SK-N-SH treated with all-trans-retinoic acid at 6 μM for 48 hours (cell line): ENCODE data around the gene SH3BP4.

ENCODE experiments used
- ATAC-seq: fragments of 200-7000 bp; cut with Tn5 transposase; 3 replicates; pipeline ENCODE4 v1.9.1; 2020; ENCODE audit warnings: mild to moderate bottlenecking, moderate library complexity
- ARNTL ChIP-seq: fragments of 450-650 bp; formaldehyde crosslinking; IDR thresholded peaks from 2 replicates; pipeline ENCODE4 v1.5.0; 2020; ENCODE audit warnings: low read depth, mild to moderate bottlenecking, moderate library complexity, borderline replicate concordance
- CREB5 ChIP-seq: fragments of 250-450 bp; sonication (Bioruptor Pico); IDR thresholded peaks from 2 replicates; pipeline ENCODE4 v1.5.1; 2020; ENCODE audit warnings: low read depth, mild to moderate bottlenecking, moderate library complexity
- CSDC2 ChIP-seq: fragments of 250-450 bp; sonication (Bioruptor Pico); IDR thresholded peaks from 2 replicates; pipeline ENCODE4 v1.5.0; 2020; ENCODE audit warnings: mild to moderate bottlenecking, moderate library complexity
- ESRRG ChIP-seq: fragments of 250-450 bp; sonication (Bioruptor Pico); IDR thresholded peaks from 2 replicates; pipeline ENCODE4 v1.6.1; 2021; ENCODE audit warnings: mild to moderate bottlenecking
- GLIS3 ChIP-seq: fragments of 250-450 bp; sonication (Bioruptor Pico); IDR thresholded peaks from 2 replicates; pipeline ENCODE4 v1.5.0; 2020; ENCODE audit warnings: mild to moderate bottlenecking, moderate library complexity
- ISL1 ChIP-seq: fragments of 250-450 bp; sonication (Bioruptor Pico); IDR thresholded peaks from 2 replicates; pipeline ENCODE4 v2.1.2; 2022; ENCODE audit warnings: mild to moderate bottlenecking, moderate library complexity
- PATZ1 ChIP-seq: fragments of 250-450 bp; sonication (Bioruptor Pico); IDR thresholded peaks from 2 replicates; pipeline ENCODE4 v1.8.0; 2020; ENCODE audit warnings: mild to moderate bottlenecking, moderate library complexity, borderline replicate concordance
- PPARA ChIP-seq: fragments of 250-450 bp; sonication (Bioruptor Pico); IDR thresholded peaks from 2 replicates; pipeline ENCODE4 v1.5.0; 2020; ENCODE audit warnings: mild to moderate bottlenecking, borderline replicate concordance
- TOX ChIP-seq: fragments of 250-450 bp; sonication (Bioruptor Pico); IDR thresholded peaks from 2 replicates; pipeline ENCODE4 v1.8.0; 2021; ENCODE audit warnings: mild to moderate bottlenecking, moderate library complexity, borderline replicate concordance
- TSHZ2 ChIP-seq: fragments of 250-450 bp; sonication (Bioruptor Pico); IDR thresholded peaks from 2 replicates; pipeline ENCODE4 v1.5.0; 2020; ENCODE audit warnings: mild to moderate bottlenecking, moderate library complexity
- ZFP3 ChIP-seq: fragments of 250-450 bp; sonication (Bioruptor Pico); IDR thresholded peaks from 2 replicates; pipeline ENCODE4 v1.5.0; 2020; ENCODE audit warnings: mild to moderate bottlenecking, moderate library complexity
- ZNF565 ChIP-seq: fragments of 450-650 bp; formaldehyde crosslinking; conservative IDR thresholded peaks from 2 replicates; pipeline ENCODE4 v1.5.0; 2020; ENCODE audit warnings: low read depth, mild to moderate bottlenecking, moderate library complexity
- ZNF70 ChIP-seq: fragments of 450-650 bp; formaldehyde crosslinking; IDR thresholded peaks from 2 replicates; pipeline ENCODE4 v1.5.0; 2020; ENCODE audit warnings: mild to moderate bottlenecking, moderate library complexity
- ZNF8 ChIP-seq: fragments of 450-650 bp; formaldehyde crosslinking; IDR thresholded peaks from 2 replicates; pipeline ENCODE4 v1.5.0; 2020; ENCODE audit warnings: mild to moderate bottlenecking, moderate library complexity

The SH3BP4 gene

DNA sequence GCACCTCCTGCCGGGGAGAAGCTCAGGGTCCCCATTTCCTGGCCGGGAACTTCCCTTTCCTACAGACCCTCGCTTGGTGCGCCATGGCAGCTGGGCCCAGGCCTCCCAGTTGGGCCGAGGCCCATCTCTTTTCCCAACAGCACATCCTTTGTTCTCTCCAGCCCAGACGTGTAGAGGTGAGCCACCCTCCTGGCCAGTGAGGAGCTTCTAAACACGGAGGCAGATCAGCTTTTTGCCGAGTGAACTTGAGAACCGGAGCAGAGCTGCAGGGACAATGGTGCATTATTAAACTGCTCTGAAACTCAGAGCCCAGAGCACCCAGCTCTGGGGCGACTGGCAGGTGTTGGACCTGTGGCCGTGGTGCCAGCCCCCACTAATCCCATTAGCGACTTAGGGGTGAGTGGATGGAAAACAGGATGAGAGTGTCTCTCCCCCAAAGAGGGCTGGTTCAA is 25.4 kb downstream of the SH3BP4 start:
- no peak for TF ChIP-seq ARNTL (CRISPR knock-in tag)
- TF ChIP-seq ZNF8 (CRISPR knock-in tag) = no peak
- TF ChIP-seq TOX (CRISPR knock-in tag) = no peak
- TF ChIP-seq GLIS3 (CRISPR knock-in tag) = no peak
- TF ChIP-seq ZFP3 (CRISPR knock-in tag) = no peak
- TF ChIP-seq CREB5 = no peak
- TF ChIP-seq TSHZ2 (CRISPR knock-in tag) = no peak
- TF ChIP-seq CSDC2 = no peak
- ATAC-seq = no peak

DNA sequence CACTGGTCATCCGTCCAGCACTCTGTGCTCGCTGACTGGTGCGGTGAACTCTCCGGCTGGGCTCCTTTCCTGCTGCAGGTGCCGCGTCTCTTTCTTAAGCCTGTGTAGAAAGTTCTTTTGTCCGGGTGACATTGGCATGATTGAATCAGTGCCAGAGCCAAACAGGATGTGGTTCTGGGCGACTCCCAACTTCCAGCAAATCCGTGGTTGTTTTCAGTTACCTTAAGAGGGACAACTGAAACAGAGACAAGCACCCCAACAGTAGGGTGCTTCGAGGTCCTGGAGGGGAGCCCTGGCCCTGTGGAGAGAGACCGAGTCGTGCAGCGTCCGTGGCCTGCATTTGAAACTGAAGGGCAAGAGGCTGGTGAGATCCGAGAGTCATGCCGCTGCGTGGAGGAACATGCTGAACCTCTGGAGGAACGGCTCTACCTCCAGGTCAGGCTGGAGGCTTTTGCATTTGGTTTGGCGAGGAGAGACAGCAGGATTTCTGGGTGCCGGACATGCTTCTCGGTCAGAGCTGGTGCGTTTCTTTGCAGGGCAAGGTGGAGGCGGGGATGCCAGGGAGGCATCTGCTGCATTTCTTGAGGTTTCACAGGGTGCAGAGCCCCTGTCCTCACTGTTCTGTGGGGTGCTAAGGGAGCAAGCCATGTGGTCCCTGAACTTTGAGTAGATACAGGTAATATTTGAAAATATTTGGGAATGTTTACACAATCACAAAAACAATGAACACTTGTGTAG is 26.8 kb downstream of the SH3BP4 start:
- ATAC-seq = no peak

DNA sequence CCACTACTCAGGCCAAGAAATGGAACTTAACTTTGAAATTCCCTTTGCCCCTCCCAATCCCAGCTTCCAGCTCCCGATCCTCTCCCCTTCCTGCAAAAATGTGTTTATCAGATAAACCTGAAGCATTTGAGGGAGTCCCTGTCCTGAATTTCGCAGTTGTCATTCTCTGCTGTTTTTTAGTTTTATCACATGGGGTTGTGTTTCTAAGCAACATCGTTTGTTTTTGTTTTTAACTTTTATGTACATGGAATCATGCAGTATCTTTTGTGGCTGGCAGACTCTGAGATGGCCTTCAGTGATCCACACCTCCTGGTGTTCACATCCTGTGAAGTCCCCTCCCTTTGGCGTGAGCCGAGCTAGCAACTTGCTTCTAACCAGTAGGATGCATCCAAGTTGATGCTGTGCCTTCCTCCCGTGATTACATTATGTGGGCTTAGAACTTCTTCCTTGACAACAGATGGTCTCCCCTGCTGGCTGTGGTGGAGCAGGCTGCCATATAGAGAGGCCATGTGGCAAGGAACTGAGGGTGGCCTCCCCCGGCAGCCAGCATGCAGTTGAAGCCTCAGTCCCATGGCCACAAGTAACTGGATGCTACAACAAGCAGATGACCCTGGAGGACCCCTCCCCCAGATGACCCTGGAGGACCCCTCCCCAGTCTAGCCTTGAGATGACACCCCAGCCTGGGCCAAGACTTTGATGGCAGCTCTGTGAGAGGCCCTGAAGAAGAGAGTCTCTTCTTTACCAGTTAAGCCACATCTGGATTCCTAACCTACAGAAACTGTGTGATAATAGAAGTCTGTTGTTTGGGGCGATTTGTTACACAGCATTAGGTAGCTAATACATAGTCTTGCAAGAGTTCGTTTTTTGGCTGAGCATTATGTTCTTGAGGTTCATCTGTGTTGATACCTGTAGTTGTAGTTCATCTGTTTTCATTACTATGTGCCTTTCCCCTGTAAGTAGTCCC is 27.7 kb downstream of the SH3BP4 start:
- ATAC-seq = no peak
- TF ChIP-seq PATZ1 (CRISPR knock-in tag) (no peak), ZNF8 (CRISPR knock-in tag) (no peak), ZNF70 (CRISPR knock-in tag) (no peak), ZNF565 (CRISPR knock-in tag) (no peak), ESRRG (no peak), ISL1 (CRISPR knock-in tag) (no peak), TSHZ2 (CRISPR knock-in tag) (no peak)
- TF ChIP-seq, all 23 proteins: peak for 0

More for the DNA sequence above, 26.8 kb downstream of the SH3BP4 start:
- no peak for TF ChIP-seq ISL1 (CRISPR knock-in tag)

- no peak for TF ChIP-seq PATZ1 (CRISPR knock-in tag)
- no peak for TF ChIP-seq PPARA (CRISPR knock-in tag)
- TF ChIP-seq CSDC2 = 0 out of 2 replicates have a peak, but pooled peaks have one; percentile 9
- no peak for TF ChIP-seq ZNF8 (CRISPR knock-in tag)
- ATAC-seq = peak; percentile 9
These were observed 28.8 kb downstream of the SH3BP4 start for GRCh38 chr2:234980451-234981187.
